HG02678 (cell line): ENCODE data around the gene CPNE4.

Source experiments
- ATAC-seq: cut with Tn5 transposase; IDR thresholded peaks from one replicate; pipeline ENCODE4 v1.9.1; 2021; ENCODE audit warnings: mild to moderate bottlenecking, moderate library complexity; ENCODE audit not compliant: unreplicated experiment

CPNE4 gene

GRCh38 chr3:131803113-131803512 lies 231.7 kb downstream of the CPNE4 start:
- no peak for ATAC-seq

DNA sequence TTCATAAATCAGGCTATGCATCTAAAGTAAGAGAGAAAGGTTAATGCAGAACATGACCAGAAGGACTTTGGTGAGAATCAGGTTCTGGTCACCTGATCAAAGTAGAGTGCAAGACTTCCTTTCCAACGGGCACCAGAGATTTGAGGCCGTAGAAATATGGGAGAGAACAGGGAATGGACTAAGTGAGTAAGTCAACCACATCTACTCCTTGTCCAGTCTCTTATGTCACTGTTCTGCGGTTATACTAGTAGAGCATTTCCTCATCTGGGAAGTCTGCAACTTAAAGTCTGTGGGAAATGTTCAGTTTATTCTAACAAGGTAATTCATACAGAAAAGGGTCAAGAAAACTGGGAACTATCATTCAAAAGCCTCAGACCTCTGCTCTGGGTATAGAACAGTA lies 232.8 kb downstream of the CPNE4 start:
- ATAC-seq: no peak

DNA sequence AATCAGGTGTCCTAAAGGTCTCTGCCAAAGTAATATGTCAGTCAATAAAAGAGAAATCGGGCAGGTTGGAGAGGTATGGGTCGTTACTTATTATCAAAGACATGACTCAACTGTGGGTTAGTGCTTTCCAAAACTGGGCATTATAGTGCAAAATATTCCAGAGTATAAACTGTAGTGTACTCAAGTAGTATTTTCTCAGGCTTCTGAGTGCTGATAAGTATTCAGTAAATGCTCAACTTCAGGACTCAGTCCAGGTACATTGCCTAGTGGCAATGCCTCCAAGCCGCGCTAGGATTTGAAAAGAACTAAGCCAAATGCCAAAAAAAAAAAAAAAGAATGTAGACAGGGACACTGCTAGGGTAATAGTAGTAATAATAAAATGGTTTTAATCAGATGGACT lies 233.2 kb downstream of the CPNE4 start:
- ATAC-seq: no peak

DNA sequence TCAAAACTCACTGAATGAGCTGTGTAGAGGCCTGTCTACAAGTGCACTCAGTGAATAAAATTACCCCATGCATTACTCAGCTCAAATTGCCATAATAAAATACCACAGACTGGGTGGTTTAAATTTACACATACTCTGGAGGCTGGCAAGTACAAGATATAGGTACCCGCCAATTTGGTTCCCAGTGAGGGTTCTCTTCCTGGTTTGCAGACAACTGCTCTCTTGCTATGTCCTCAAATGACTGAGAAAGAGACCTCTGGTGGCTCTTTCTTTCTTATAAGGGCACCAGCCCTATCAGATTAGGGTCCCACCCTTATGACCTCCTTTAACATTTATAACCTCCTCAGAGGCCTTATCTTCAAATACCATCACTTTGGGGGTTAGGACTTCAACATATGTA lies 237.0 kb downstream of the CPNE4 start:
- ATAC-seq: no peak

GRCh38 chr3:131796558-131797198 lies 238.1 kb downstream of the CPNE4 start:
- peak; percentile 75 for ATAC-seq

GRCh38 chr3:131796111-131796510 lies 238.7 kb downstream of the CPNE4 start:
- ATAC-seq: peak; percentile 2

GRCh38 chr3:131795390-131796090 lies 239.3 kb downstream of the CPNE4 start:
- ATAC-seq: peak; percentile 57

DNA sequence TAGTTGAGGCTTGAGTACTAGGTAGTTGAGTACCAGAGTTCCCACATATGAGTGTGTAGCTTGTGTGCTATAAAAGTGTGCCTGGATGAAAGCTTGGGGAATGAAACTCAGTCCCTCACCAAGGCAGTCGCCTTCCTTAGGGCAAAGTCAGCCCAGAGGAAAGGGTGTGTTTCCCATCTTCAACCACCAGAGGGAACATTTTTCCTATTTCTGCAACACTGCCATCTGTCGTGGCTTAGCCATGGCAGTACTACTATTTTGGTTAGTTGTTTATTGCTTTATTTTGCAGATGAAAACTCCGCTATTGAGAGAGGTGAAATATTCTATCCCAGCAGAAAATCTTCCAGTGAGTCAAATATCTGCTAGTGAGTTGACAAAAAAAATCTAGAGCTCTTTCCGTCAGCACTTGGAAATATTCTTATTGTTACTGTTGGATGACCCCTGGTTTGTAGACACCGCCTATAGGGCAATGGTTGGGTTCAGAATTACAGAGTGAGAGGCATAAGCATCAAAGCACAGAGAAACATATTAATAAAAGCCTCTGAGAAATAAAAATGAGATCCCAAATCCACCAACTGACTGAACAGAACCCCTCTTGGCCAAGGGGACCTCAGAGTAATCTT lies 239.9 kb downstream of the CPNE4 start:
- ATAC-seq: peak; percentile 58

GRCh38 chr3:131793870-131794269 lies 240.9 kb downstream of the CPNE4 start:
- no peak for ATAC-seq

DNA sequence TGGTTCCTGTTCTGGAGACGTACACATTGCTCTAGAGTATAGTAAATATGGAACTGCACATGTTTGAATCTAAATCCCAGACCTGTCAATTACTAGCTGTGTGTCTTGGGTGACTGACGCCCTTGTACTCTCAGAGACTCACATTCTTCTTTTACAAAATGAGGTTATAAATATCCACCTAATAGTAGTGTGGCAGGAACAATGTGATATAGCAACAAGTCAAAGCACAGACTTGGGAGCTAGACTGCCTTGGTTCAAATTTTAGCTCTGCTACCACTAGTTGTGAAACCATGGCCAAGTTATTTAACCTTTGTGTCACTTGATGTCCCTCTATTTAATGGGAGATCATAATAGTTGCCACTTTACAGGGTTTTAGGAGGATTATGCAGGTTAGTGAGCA lies 245.6 kb downstream of the CPNE4 start:
- no peak for ATAC-seq

GRCh38 chr3:131786386-131786785 lies 248.4 kb downstream of the CPNE4 start:
- ATAC-seq: peak; percentile 47

DNA sequence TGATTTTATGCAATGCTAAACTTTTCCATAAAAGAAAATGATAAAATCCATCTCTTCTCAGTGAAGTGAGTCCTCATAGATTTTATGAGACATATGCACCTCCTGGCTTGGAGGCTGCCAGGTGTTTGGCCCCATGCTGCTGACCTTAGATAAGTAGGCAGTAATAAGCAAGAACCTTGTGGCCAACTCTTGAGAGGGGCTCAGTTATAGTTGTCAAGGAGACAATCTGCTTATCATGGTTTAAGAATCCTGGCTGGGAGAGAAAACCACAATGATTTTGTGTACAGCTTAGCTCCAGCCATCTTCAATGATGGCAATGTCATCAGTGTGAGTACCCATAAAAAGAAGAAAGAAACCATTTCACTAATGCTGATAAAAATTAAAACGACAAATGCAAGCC lies 252.1 kb downstream of the CPNE4 start:
- ATAC-seq: no peak

DNA sequence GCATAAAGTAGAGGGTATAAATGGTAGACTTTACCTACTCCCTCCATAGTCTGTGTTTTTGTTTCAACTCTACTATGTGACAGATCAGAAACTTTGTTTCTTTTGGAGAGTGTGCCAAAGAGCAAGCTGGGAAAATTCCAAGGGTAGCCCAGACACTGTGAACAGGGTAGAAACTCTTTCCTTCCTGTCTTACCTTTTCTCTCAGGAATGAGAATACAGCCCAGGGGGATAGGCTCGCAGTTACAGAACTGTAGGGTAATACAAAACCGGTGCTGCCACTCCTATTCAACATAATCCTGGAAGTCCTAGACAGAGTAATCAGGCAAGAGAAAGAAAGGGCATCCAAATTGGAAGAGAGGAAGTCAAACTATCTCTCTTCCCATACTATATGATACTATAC lies 256.3 kb downstream of the CPNE4 start:
- ATAC-seq: no peak

GRCh38 chr3:131775650-131776049 lies 259.2 kb downstream of the CPNE4 start:
- ATAC-seq: no peak

DNA sequence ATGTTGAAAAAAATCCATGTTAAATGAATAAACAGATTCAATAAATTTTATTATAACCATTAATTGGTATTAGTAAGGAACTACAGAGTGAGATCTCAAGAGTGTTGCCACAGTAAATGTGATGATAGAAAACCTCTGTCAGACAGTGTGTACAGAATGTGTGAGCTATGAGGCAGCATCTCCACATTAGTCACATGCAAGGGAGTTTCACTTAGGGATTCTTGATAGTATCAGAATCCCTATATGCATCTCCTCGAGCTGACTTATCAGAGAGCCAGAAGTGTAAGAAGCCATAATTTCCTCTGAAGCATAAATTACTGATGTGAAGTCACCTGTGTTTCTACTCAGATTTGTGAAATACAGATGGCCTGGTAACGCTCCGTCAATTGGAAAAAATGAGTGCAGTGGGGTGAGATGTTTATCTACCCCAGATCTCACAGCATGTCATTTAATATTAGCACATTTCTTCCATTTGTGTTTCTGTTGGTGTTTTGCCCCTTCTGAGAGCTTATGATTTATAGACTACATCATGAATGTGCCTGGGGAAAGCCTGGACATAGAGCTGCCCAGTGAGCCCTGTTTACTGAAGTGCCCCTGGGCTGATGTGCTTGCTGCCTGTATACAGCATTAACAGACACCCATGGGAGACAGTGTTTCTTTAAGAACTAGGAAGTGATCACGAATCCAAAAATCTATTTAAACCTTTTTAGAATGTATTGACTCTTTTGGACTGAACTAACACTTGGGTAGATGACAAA lies 262.4 kb downstream of the CPNE4 start:
- ATAC-seq: no peak

DNA sequence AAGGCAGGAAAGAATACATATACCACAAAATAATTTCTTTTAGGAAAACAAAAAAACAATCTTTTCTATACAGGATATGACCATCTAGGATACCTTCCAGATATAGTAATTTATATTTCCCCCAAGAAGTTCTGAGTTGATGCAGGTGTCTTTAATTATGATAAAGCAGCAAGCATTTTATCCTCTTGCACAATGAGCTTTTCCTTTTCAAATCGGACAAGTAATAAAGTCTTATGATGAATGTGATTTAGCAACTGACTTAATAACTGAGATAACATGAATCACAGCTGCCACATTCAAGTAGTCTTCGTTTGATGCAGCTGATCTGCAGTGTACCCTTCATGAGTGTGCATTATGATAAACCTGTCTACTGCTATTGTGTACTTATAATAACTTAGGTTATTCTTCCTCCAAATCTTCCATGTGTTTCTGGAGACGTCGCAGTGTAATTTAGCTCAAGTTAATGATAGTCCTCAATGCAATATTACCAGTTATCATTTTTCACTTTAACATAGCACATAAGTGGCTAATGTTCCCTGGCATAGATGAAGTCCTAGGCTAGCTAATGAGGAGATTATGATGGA lies 271.7 kb downstream of the CPNE4 start:
- no peak for ATAC-seq

DNA sequence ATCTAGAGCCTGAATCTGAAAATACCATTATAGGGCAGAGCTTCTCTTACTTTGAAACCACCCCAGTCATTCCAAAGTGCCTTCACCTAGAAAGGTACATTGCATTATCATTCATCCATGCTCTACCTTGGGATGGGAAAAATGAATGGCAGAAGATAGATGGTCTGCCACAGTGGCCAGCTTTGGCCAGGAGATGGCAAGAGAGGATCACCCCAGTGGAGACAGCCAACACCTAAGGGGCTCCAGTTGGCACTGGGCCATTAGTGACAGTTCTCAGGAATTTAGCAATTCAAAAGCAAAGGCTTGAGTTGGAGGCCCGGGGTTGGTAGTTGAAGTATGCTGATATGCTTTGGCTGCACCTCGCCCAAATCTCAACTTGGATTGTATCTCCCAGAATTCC lies 278.4 kb downstream of the CPNE4 start:
- ATAC-seq: no peak

- ATAC-seq: no peak
Observed at GRCh38 chr3:131755380-131755779, 279.4 kb downstream of the CPNE4 start.

DNA sequence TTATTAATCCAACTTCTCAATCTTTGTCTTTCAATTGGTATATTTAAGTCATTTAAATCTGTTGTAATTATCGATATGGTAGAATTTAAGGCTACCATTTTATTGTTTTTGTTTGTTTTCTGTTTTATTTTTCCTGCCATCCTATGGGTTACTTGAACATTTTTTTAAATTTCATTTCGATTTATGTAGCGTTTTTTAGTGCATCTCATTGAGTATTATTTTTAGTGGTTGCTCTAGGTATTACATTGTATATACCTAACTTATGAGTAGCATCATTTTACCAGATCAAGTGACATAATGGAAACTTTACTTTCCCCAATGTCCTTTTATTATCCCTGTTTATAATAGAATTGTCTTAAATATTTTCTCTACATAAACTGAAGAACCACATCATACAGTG lies 284.6 kb downstream of the CPNE4 start:
- ATAC-seq: no peak

DNA sequence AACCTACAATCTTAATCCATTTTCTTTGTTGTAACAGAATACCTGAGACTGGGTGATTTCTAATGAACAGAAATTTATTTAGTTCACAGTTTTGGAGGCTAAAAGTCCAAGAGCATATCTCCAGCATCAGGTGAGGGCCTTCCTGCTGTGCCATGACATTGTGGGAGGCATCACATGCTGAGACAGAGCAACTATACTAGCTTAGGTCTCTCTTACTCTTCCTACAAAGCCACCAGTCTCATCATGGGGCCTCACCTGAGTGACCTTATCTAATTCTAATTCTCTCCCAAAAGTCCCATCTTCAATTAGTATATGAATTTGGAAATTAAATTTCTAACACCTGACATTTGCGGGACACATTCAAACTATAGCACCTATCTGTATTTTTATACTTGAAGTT lies 285.0 kb downstream of the CPNE4 start:
- no peak for ATAC-seq

DNA sequence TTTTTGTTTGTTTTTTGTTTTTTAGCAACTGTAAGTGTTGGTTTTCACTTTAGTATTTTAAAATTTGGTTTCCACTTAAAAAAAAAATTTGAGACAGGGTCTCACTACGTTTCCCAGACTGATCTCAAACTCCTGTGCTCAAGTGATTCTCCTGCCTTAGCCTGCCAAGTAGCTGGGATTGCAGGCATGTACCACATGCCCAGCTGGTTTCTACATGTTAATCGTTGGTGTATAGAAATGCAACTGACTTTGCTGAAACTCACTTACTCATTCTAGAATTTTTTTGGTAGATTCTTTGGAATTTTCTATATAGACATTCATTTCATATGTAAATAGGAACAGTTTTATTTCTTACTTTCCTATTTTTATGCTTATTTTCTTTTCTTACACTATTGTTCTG lies 287.3 kb downstream of the CPNE4 start:
- ATAC-seq: no peak
